GM19193 (cell line): ENCODE measurements around the gene ACBD4.

Experiments
- POLR2A ChIP-seq: IDR thresholded peaks from 4 replicates; pipeline ENCODE4 v1.6.1; 2011; ENCODE audit not compliant: insufficient read depth, insufficient read length; ENCODE audit errors: extremely low read depth

ACBD4 gene

GRCh38 chr17:45121055-45121454, 14.4 kb upstream of the ACBD4 start:
- TF ChIP-seq POLR2A, result no peak

GRCh38 chr17:45123076-45123770, 12.3 kb upstream of the ACBD4 start:
- no peak for TF ChIP-seq POLR2A

GRCh38 chr17:45123930-45124796, 11.3 kb upstream of the ACBD4 start:
- no peak for TF ChIP-seq POLR2A

GRCh38 chr17:45125509-45125908, 10.0 kb upstream of the ACBD4 start:
- TF ChIP-seq POLR2A, result no peak

GRCh38 chr17:45127207-45127547, 8.3 kb upstream of the ACBD4 start:
- no peak for TF ChIP-seq POLR2A

GRCh38 chr17:45127548-45128300, 7.8 kb upstream of the ACBD4 start:
- no peak for TF ChIP-seq POLR2A

- no peak for TF ChIP-seq POLR2A
Measured at GRCh38 chr17:45128331-45128730, 7.2 kb upstream of the ACBD4 start.

- no peak for TF ChIP-seq POLR2A
Measured at GRCh38 chr17:45128989-45129388, 6.5 kb upstream of the ACBD4 start.

- TF ChIP-seq POLR2A, result no peak
Measured at GRCh38 chr17:45129426-45129939, 6.0 kb upstream of the ACBD4 start.

GRCh38 chr17:45129940-45130680, 5.4 kb upstream of the ACBD4 start:
- no peak for TF ChIP-seq POLR2A

GRCh38 chr17:45130681-45131615, 4.5 kb upstream of the ACBD4 start:
- TF ChIP-seq POLR2A, result no peak

GRCh38 chr17:45131616-45132319, 3.7 kb upstream of the ACBD4 start:
- TF ChIP-seq POLR2A, result no peak

GRCh38 chr17:45132320-45132571, 3.2 kb upstream of the ACBD4 start, which contains the start of gene PLCD3:
Gene PLCD3, minus strand, starts transcription at chr17:45132515. Its CDS starts 105 bp downstream, at chr17:45132410.
- no peak for TF ChIP-seq POLR2A
